ENCODE data around the gene LMNB1. TPM values are rescaled to one million over a fixed set of nuclear protein-coding genes. Genes with fewer than 3 reads are reported as not detected.
A peak's percentile ranks its signal among the peaks of the same experiment; 100 is the strongest.

The LMNB1 gene
- total RNA-seq, 1 experiment from 2014 or later: 220 TPM

DNA sequence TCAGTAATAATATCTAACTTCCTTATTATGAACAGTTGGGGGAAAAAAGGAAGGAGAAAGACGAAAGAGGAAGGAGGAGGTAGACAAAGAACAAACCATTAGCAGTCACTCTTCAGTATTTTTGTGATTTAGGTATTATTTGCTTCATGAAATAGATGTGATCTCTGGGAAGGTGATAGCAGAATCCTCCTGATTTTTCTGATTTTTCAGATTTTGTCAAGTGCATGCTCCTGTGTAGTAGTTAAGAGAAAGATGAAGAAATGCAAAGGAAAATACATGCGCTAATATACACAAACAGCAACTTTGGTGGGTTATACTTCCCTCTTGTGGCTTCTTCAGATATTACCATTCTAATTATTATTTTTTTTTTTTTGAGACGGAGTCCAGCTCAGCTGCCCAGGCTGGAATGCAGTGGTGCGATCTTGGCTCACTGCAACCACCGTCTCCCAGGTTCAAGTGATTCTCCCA lies 31.6 kb downstream of the LMNB1 start:
- ChIA-PET POLR2A (no interaction called here), CTCF (interaction anchor here (0.5 to 2.1 kb wide), 13 partner anchors 9 to 269 kb away, joined by 3 to 9 read pairs (median 4); no protein-coding TSS in a partner anchor)
- no peak overlapping the region for H3K4me3 Mint-ChIP-seq
- H3K4me1 Mint-ChIP-seq: no peaks in the 10 kb centered on the region
- H3K9me3 Mint-ChIP-seq: no peaks in the 10 kb centered on the region
- no peak for DNase-seq (ENCODE audit: low spot score)
- no peaks in the 10 kb centered on the region for H3K27me3 Mint-ChIP-seq (ENCODE audit: low read depth)
- H3K36me3 Mint-ChIP-seq: peaks cover 75% of the 10 kb centered on the region
- no peak overlapping the region for H3K27ac Mint-ChIP-seq
- TF ChIP-seq, protein P1, sequence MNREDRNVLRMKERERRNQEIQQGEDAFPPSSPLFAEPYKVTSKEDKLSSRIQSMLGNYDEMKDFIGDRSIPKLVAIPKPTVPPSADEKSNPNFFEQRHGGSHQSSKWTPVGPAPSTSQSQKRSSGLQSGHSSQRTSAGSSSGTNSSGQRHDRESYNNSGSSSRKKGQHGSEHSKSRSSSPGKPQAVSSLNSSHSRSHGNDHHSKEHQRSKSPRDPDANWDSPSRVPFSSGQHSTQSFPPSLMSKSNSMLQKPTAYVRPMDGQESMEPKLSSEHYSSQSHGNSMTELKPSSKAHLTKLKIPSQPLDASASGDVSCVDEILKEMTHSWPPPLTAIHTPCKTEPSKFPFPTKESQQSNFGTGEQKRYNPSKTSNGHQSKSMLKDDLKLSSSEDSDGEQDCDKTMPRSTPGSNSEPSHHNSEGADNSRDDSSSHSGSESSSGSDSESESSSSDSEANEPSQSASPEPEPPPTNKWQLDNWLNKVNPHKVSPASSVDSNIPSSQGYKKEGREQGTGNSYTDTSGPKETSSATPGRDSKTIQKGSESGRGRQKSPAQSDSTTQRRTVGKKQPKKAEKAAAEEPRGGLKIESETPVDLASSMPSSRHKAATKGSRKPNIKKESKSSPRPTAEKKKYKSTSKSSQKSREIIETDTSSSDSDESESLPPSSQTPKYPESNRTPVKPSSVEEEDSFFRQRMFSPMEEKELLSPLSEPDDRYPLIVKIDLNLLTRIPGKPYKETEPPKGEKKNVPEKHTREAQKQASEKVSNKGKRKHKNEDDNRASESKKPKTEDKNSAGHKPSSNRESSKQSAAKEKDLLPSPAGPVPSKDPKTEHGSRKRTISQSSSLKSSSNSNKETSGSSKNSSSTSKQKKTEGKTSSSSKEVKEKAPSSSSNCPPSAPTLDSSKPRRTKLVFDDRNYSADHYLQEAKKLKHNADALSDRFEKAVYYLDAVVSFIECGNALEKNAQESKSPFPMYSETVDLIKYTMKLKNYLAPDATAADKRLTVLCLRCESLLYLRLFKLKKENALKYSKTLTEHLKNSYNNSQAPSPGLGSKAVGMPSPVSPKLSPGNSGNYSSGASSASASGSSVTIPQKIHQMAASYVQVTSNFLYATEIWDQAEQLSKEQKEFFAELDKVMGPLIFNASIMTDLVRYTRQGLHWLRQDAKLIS (CRISPR knock-in tag; IDR thresholded peaks at IDR 0.05; ENCODE audit: borderline replicate concordance): no peak
- 0 out of 2 replicates have a peak, but pooled peaks have one; percentile 27 for TF ChIP-seq ZNF121 (CRISPR knock-in tag; IDR thresholded peaks at IDR 0.05)
- ATAC-seq: peak; percentile 66

DNA sequence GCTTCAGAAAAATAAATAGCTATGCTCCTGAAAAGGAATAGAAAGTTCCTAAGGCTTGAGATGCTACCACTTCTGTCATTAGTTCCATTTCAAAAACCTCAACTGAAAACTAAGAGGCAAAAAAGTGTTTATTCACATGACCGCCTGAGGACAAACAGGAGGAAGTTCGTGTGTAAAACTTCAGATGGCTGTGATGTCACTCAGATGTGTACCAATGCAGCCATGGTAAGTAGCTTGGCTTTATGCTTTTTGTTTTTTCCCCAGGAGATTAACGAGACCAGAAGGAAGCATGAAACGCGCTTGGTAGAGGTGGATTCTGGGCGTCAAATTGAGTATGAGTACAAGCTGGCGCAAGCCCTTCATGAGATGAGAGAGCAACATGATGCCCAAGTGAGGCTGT lies 33.0 kb downstream of the LMNB1 start:
- Mint-ChIP-seq H3K4me1 (no peaks in the 10 kb centered on the region), H3K9me3 (no peaks in the 10 kb centered on the region), H3K4me3 (no peak overlapping the region), H3K27ac (peak overlapping the region; percentile 15; the same call in 1 of the 2 replicates), H3K36me3 (peaks cover 84% of the 10 kb centered on the region), H3K27me3 (ENCODE audit: low read depth) (no peaks in the 10 kb centered on the region)
- ChIA-PET CTCF (interaction anchor here (2.1 kb wide), 1 partner anchor 136 kb away, joined by 7 read pairs; no protein-coding TSS in a partner anchor), POLR2A (interaction anchor here (0.6 kb wide), 1 partner anchor 21 kb away, joined by 3 read pairs; no protein-coding TSS in a partner anchor)
- DNase-seq (ENCODE audit: low spot score) (no peak), ATAC-seq (no peak)
- no peak for TF ChIP-seq ZNF219 (CRISPR knock-in tag; IDR thresholded peaks at IDR 0.05; ENCODE audit: borderline replicate concordance)
- no peak for TF ChIP-seq CREM (CRISPR knock-in tag; IDR thresholded peaks at IDR 0.05)
- TF ChIP-seq ELF4 (CRISPR knock-in tag; IDR thresholded peaks at IDR 0.05; ENCODE audit: low read depth): no peak
- TF ChIP-seq, protein P2, sequence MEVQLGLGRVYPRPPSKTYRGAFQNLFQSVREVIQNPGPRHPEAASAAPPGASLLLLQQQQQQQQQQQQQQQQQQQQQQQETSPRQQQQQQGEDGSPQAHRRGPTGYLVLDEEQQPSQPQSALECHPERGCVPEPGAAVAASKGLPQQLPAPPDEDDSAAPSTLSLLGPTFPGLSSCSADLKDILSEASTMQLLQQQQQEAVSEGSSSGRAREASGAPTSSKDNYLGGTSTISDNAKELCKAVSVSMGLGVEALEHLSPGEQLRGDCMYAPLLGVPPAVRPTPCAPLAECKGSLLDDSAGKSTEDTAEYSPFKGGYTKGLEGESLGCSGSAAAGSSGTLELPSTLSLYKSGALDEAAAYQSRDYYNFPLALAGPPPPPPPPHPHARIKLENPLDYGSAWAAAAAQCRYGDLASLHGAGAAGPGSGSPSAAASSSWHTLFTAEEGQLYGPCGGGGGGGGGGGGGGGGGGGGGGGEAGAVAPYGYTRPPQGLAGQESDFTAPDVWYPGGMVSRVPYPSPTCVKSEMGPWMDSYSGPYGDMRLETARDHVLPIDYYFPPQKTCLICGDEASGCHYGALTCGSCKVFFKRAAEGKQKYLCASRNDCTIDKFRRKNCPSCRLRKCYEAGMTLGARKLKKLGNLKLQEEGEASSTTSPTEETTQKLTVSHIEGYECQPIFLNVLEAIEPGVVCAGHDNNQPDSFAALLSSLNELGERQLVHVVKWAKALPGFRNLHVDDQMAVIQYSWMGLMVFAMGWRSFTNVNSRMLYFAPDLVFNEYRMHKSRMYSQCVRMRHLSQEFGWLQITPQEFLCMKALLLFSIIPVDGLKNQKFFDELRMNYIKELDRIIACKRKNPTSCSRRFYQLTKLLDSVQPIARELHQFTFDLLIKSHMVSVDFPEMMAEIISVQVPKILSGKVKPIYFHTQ (CRISPR knock-in tag; IDR thresholded peaks at IDR 0.05): no peak
- TF ChIP-seq OVOL2 (CRISPR knock-in tag; IDR thresholded peaks at IDR 0.05; ENCODE audit: borderline replicate concordance): no peak
- no peak for TF ChIP-seq STAT6 (CRISPR knock-in tag; conservative IDR thresholded peaks at IDR 0.05; ENCODE audit: low read depth)
- TF ChIP-seq NR1H2 (CRISPR knock-in tag; IDR thresholded peaks at IDR 0.05): no peak
- no peak for TF ChIP-seq TEAD1 (CRISPR knock-in tag; IDR thresholded peaks at IDR 0.05)
- TF ChIP-seq, protein P3, sequence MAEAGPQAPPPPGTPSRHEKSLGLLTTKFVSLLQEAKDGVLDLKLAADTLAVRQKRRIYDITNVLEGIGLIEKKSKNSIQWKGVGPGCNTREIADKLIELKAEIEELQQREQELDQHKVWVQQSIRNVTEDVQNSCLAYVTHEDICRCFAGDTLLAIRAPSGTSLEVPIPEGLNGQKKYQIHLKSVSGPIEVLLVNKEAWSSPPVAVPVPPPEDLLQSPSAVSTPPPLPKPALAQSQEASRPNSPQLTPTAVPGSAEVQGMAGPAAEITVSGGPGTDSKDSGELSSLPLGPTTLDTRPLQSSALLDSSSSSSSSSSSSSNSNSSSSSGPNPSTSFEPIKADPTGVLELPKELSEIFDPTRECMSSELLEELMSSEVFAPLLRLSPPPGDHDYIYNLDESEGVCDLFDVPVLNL (CRISPR knock-in tag; IDR thresholded peaks at IDR 0.05; ENCODE audit: borderline replicate concordance, low read depth): no peak
- no peak for TF ChIP-seq ATF2 (CRISPR knock-in tag; IDR thresholded peaks at IDR 0.05; ENCODE audit: borderline replicate concordance, low read depth)
- TF ChIP-seq, protein P4, sequence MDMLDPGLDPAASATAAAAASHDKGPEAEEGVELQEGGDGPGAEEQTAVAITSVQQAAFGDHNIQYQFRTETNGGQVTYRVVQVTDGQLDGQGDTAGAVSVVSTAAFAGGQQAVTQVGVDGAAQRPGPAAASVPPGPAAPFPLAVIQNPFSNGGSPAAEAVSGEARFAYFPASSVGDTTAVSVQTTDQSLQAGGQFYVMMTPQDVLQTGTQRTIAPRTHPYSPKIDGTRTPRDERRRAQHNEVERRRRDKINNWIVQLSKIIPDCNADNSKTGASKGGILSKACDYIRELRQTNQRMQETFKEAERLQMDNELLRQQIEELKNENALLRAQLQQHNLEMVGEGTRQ (CRISPR knock-in tag; IDR thresholded peaks at IDR 0.05): no peak
- TF ChIP-seq CREB1 (CRISPR knock-in tag; IDR thresholded peaks at IDR 0.05): no peak
- no peak for TF ChIP-seq USF1 (CRISPR knock-in tag; IDR thresholded peaks at IDR 0.05)
- TF ChIP-seq, protein P5, sequence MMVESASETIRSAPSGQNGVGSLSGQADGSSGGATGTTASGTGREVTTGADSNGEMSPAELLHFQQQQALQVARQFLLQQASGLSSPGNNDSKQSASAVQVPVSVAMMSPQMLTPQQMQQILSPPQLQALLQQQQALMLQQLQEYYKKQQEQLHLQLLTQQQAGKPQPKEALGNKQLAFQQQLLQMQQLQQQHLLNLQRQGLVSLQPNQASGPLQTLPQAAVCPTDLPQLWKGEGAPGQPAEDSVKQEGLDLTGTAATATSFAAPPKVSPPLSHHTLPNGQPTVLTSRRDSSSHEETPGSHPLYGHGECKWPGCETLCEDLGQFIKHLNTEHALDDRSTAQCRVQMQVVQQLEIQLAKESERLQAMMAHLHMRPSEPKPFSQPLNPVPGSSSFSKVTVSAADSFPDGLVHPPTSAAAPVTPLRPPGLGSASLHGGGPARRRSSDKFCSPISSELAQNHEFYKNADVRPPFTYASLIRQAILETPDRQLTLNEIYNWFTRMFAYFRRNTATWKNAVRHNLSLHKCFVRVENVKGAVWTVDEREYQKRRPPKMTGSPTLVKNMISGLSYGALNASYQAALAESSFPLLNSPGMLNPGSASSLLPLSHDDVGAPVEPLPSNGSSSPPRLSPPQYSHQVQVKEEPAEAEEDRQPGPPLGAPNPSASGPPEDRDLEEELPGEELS (CRISPR knock-in tag; IDR thresholded peaks at IDR 0.05): no peak
- TF ChIP-seq FOXK1 (CRISPR knock-in tag; IDR thresholded peaks at IDR 0.05): no peak

Measured in WTC11 (cell line).